ENCODE measurements around the gene CCDC73. TPM values are rescaled to one million over a fixed set of nuclear protein-coding genes. Genes with fewer than 3 reads are reported as not detected.

The CCDC73 gene
- total and polyA plus RNA-seq, 2 of the 4 experiments (the other 2 are of a cell fraction), result not detected

- no peak overlapping the region for H2BK5ac ChIP-seq (ENCODE audit: low read depth, low read length, poor library complexity, severe bottlenecking)
- no peak overlapping the region for H2AK9ac ChIP-seq (replicated peaks; ENCODE audit: low read depth, low read length, poor library complexity)
- H3K14ac ChIP-seq (replicated peaks; ENCODE audit: low read depth, low read length), result no peak overlapping the region
- no peak overlapping the region for H4K91ac ChIP-seq (ENCODE audit: insufficient read depth, low read depth, low read length)
- no peak overlapping the region for H3K4ac ChIP-seq (ENCODE audit: low read depth, low read length)
- H3K23ac ChIP-seq (ENCODE audit: low read depth, low read length), result no peak overlapping the region
- ChIA-PET CTCF (interaction anchor here (1.3 kb wide), 1 partner anchor 11 kb away, joined by 4 read pairs; the partner anchor contains the start of gene EIF3M), POLR2A (ENCODE audit: unreplicated experiment) (no interaction called here)
- H2AK5ac ChIP-seq (ENCODE audit: low read depth, low read length), result no peak overlapping the region
- H3K36me3 ChIP-seq (ENCODE audit: control insufficient read depth, insufficient read depth, low read length), result peaks cover 52% of the 10 kb centered on the region
- BruUV-seq (replicated peaks), result no TSS peak
- no peak overlapping the region for H4K5ac ChIP-seq (ENCODE audit: low read depth, low read length)
- peaks cover 17 to 35% of the 10 kb centered on the region in 2 experiments; a peak in 3 of 4 replicates for H3K79me1 ChIP-seq (ENCODE audit: low read depth in 1 of 2, low read length in 2 of 2)
- no peak overlapping the region for H2BK20ac ChIP-seq (ENCODE audit: low read depth, low read length)
- no peaks in the 10 kb centered on the region for H3K27me3 ChIP-seq (ENCODE audit: control insufficient read depth, insufficient read depth, low read length)
- H3K18ac ChIP-seq (ENCODE audit: low read depth, low read length), result no peak overlapping the region
- H3K4me1 ChIP-seq (ENCODE audit: control insufficient read depth, insufficient read depth, low read length), result no peaks in the 10 kb centered on the region
- no peak overlapping the region for H2AFZ ChIP-seq (replicated peaks; ENCODE audit: low read length, poor library complexity)
- in situ Hi-C loops (cut with MboI; ENCODE audit: low sequenced_read_pairs) (loop anchor here (25.0 kb wide), 2 partner anchors 468 to 507 kb away; partner anchors contain the start of gene RCN1), intact Hi-C loops (cut with micrococcal nuclease) (no loop called here), dilution Hi-C loops (cut with HindIII; ENCODE audit: low sequenced_read_pairs, unreplicated experiment) (no loop called here)
- no peak overlapping the region for H4K8ac ChIP-seq (ENCODE audit: low read depth in 2 of 2, low read length in 2 of 2)
- no peak overlapping the region for H2BK120ac ChIP-seq (ENCODE audit: low read depth, low read length)
- H3K9me1 ChIP-seq (ENCODE audit: insufficient read depth, low read length), result no peaks in the 10 kb centered on the region
- H3K9ac ChIP-seq (ENCODE audit: low read depth, low read length), result no peak overlapping the region
- H3K56ac ChIP-seq (ENCODE audit: extremely low read depth, insufficient read depth, low read length), result no peak overlapping the region
- no peak overlapping the region for H3K4me2 ChIP-seq (ENCODE audit: low read depth, low read length)
- ATAC-seq (ENCODE audit: low read depth) (no peak), DNase-seq (no peak)
- no peak overlapping the region for H3K4me3 ChIP-seq (ENCODE audit: insufficient read depth, low read depth, low read length)
- H4K20me1 ChIP-seq (ENCODE audit: insufficient read depth, low read length), result no peaks in the 10 kb centered on the region; the same call in 1 of the 2 replicates
- H3K27ac ChIP-seq (ENCODE audit: insufficient read depth, low read length), result no peak overlapping the region
- H2BK15ac ChIP-seq (ENCODE audit: low read depth, low read length), result no peak overlapping the region
- no peak for TF ChIP-seq MXI1 (IDR thresholded peaks at IDR 0.05; ENCODE audit: borderline replicate concordance, low read depth, low read length)
- no peak for TF ChIP-seq ELK1 (IDR thresholded peaks at IDR 0.05; ENCODE audit: borderline replicate concordance, low read depth, low read length)
- no peak for TF ChIP-seq SMC3 (IDR thresholded peaks at IDR 0.05; ENCODE audit: low read depth, low read length)
- TF ChIP-seq POLR2A (IDR thresholded peaks at IDR 0.05; ENCODE audit: low read depth, low read length), result no peak
- no peak for TF ChIP-seq RAD21 (IDR thresholded peaks at IDR 0.05; ENCODE audit: low read length)
- TF ChIP-seq MAZ (IDR thresholded peaks at IDR 0.05; ENCODE audit: borderline replicate concordance, low read depth, low read length), result no peak
- no peak for TF ChIP-seq NFE2L2 (IDR thresholded peaks at IDR 0.05; ENCODE audit: low read depth, low read length)
- TF ChIP-seq CHD1 (IDR thresholded peaks at IDR 0.05; ENCODE audit: low read depth, low read length), result no peak
- no peak for TF ChIP-seq USF2 (IDR thresholded peaks at IDR 0.05; ENCODE audit: low read depth, low read length)
- no peaks in the 10 kb centered on the region for H3K9me3 ChIP-seq (ENCODE audit: control insufficient read depth, insufficient read depth, low read length)
Measured at GRCh38 chr11:32594272-32594671, 200.2 kb downstream of the CCDC73 start.
